ENCODE measurements around the gene AXIN1. TPM values are rescaled to one million over a fixed set of nuclear protein-coding genes. Genes with fewer than 3 reads are reported as not detected.

AXIN1 gene
- total RNA-seq, 1 donor from 2014 or later, result 28.2 TPM

Other genes starting within 250 kb of the AXIN1 start
- 9.5 and 17.8 TPM in 2 replicates for gene NPRL3, start 214.1 kb downstream of the AXIN1 start, total RNA-seq
- not detected in 2 replicates for gene HBZ, start 200.1 kb downstream of the AXIN1 start, total RNA-seq
- gene HBM, start 186.7 kb downstream of the AXIN1 start, total RNA-seq, result not detected in 2 replicates
- 0.42 TPM in 1 of 2 replicates, not detected in the other for gene HBA2, start 179.8 kb downstream of the AXIN1 start, total RNA-seq
- gene HBA1, start 176.0 kb downstream of the AXIN1 start, total RNA-seq, result not detected in 2 replicates
- gene HBQ1, start 172.3 kb downstream of the AXIN1 start, total RNA-seq, result 0.34 TPM in 1 of 2 replicates, not detected in the other
- gene LUC7L, start 123.3 kb downstream of the AXIN1 start, total RNA-seq, result 30.9 and 55.5 TPM in 2 replicates
- 59.2 and 76.1 TPM in 2 replicates for gene FAM234A, start 117.9 kb downstream of the AXIN1 start, total RNA-seq
- gene RGS11, start 76.8 kb downstream of the AXIN1 start, total RNA-seq, result 0.19 and 0.68 TPM in 2 replicates
- 1.2 TPM in 1 of 2 replicates, not detected in the other for gene ARHGDIG, start 72.1 kb downstream of the AXIN1 start, total RNA-seq
- 0.34 TPM in 1 of 2 replicates, not detected in the other for gene PDIA2, start 69.6 kb downstream of the AXIN1 start, total RNA-seq
- gene MRPL28, start 17.8 kb upstream of the AXIN1 start, total RNA-seq, result 85.9 and 103 TPM in 2 replicates
- gene PGAP6, start 29.3 kb upstream of the AXIN1 start, total RNA-seq, result 98.2 and 132 TPM in 2 replicates
- 42.2 and 55.7 TPM in 2 replicates for gene NME4, start 44.5 kb upstream of the AXIN1 start, total RNA-seq
- gene DECR2, start 49.2 kb upstream of the AXIN1 start, total RNA-seq, result 13.4 and 17.5 TPM in 2 replicates
- gene RAB11FIP3, start 72.9 kb upstream of the AXIN1 start, total RNA-seq, result 34.9 and 46.8 TPM in 2 replicates
- gene CAPN15, start 175.0 kb upstream of the AXIN1 start, total RNA-seq, result 50.5 and 83.4 TPM in 2 replicates
- not detected in 2 replicates for gene PRR35, start 207.7 kb upstream of the AXIN1 start, total RNA-seq
- 1.9 and 2.7 TPM in 2 replicates for gene NHLRC4, start 214.3 kb upstream of the AXIN1 start, total RNA-seq
- 25.4 and 32.2 TPM in 2 replicates for gene PIGQ, start 217.2 kb upstream of the AXIN1 start, total RNA-seq
- 13.3 and 14.1 TPM in 2 replicates for gene RAB40C, start 237.3 kb upstream of the AXIN1 start, total RNA-seq